ENCODE measurements around the gene MRGPRD.
A peak's percentile ranks its signal among the peaks of the same experiment; 100 is the strongest.
"Not testable (repeated sequence)": the region's sequence is repeated elsewhere in the genome, so short reads cannot be mapped to it uniquely, and the experiment has no call there.

The MRGPRD gene

GRCh38 chr11:69005631-69006368 lies 25.0 kb upstream of the MRGPRD start:
- DNase-seq = no peak

DNA sequence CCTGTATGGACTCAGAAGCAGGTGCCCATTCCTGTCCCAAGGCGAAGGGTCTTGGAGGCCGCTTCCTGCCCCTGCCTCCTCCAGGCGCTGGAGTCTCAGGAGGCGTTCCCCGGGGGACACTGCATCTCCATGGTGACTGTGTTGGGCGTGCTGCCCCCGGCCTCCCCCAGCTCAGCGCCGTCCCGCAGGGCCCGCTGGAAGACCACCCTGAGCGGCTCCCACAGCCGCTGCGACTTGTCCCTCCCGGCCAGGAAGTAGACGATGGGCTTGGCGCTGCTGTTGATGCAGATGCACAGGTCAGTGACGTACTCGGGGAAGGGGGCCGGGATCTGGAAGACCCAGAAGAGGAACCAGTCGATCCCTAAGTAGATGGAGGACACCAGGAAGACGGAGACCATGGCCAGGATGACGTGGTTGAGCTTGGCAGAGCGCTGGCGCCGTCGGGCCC lies 24.4 kb upstream of the MRGPRD start:
- DNase-seq = no peak

- no peak for DNase-seq
These were observed 23.8 kb upstream of the MRGPRD start for GRCh38 chr11:69004411-69005182.

DNA sequence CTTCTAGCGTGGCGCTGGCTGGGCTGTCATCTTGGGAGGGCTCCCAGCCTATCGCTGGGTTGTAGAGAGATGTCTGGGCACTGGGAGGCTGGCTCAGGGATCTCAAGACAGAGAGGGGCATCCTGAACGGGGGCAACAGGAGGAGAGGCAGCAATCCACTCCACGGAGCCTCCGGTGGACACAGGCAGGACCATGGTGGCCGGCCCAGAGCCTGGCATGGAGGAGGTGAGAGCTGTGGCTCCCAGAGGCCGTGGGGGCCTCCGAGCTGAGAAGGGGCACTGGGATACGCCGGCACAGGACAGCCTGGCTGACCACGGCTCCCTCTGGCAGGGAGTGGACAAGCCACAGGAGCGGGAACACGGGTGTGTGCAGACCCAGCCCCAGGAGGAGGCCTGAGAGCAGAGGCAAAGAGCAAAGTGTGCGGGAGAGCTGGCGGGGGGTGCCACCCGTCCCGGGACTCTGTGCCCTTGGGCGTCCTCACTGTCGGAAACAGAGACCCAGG lies 23.1 kb upstream of the MRGPRD start:
- no peak for DNase-seq

- DNase-seq = no peak
These were observed 22.6 kb upstream of the MRGPRD start for GRCh38 chr11:69003301-69003865.

- DNase-seq = peak in 1 of 56 donors; percentile 20
These were observed 21.9 kb upstream of the MRGPRD start for GRCh38 chr11:69002570-69003231.

GRCh38 chr11:69002110-69002569 lies 21.4 kb upstream of the MRGPRD start:
- DNase-seq = no peak

GRCh38 chr11:69001243-69002081 lies 20.7 kb upstream of the MRGPRD start:
- peak in 1 of 56 donors; percentile 17 for DNase-seq

- peak in 1 of 56 donors; percentile 16 for DNase-seq
These were observed 20.1 kb upstream of the MRGPRD start for GRCh38 chr11:69000831-69001242.

DNA sequence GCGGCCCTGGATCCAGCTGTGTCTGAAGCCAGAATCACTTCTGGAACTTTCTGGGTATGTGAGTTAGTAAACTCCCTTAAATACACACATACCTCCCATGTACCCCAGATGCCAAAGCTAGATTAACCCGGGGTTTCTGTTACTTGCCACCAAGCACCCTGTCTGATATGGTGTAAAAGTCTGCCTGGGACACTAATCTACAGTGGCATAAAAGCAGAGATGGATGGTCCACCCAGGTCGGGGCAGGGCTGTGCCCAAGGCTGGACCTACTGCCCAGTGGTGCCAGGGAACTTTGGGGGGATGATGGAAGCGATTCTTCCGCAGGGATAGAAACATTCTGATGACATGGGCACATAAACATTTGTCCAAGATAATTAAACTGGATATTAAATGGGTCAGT lies 19.6 kb upstream of the MRGPRD start:
- no peak for DNase-seq

GRCh38 chr11:68999748-69000355 lies 19.1 kb upstream of the MRGPRD start:
- DNase-seq = not testable (repeated sequence)

DNA sequence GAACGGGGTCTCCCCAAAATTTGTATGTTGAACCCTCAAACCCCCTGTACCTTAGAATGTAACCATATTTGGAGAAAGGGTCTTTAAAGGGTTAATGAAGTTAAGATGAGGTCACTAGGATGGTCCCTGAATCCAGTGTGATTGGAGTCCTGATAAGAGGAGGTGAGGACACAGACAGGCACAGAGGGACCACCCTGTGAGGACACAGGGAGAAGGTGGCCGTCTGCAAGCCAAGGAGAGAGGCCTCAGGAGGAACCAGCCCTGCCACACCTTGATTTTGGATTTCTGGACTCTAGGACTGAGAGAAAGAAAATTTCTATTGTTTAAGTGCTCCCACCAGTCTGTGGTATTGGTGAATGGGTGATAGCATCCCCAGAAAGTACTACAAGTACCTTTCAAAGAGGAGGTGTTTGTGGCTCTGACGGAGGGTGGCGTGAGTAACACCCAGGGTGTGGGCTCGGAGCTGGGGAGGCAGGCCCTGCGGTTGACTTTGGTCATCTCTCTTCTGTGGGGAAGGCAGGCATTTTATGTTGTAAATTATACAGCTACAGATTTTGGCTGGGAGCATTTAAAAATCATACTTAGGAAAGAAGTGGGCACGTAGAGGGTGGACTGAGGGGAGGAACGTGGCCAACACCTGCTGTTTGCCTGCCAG lies 18.4 kb upstream of the MRGPRD start:
- no peak for DNase-seq

DNA sequence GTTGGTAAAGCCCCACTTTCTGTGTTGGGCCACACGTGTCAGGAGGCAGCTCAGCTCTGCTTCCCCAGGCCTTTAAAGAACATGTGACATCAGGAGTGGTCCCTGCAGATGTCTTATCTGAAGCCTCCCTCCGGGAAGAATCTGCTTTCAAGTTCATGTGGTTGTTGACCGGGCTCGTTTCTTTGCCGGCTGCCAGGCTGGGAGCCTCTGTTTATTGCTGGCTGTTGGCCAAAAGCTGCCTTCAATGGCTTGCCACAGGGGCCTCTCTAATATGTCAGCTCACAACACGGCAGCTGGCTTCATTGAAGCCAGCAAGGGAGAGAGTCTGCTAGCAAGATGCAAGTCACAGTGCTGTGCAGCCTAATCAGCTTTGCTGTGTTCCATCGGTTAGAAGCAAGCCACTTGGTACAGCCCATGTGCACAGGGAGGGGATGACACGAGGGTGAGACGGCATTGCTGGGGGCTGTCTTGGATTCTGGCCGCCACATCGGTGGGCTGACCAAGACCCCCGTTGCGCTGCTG lies 17.7 kb upstream of the MRGPRD start:
- peak in 11 of 56 donors; percentile 12 to 46 (median 29) for DNase-seq

GRCh38 chr11:68997995-68998348 lies 17.2 kb upstream of the MRGPRD start:
- DNase-seq = no peak

DNA sequence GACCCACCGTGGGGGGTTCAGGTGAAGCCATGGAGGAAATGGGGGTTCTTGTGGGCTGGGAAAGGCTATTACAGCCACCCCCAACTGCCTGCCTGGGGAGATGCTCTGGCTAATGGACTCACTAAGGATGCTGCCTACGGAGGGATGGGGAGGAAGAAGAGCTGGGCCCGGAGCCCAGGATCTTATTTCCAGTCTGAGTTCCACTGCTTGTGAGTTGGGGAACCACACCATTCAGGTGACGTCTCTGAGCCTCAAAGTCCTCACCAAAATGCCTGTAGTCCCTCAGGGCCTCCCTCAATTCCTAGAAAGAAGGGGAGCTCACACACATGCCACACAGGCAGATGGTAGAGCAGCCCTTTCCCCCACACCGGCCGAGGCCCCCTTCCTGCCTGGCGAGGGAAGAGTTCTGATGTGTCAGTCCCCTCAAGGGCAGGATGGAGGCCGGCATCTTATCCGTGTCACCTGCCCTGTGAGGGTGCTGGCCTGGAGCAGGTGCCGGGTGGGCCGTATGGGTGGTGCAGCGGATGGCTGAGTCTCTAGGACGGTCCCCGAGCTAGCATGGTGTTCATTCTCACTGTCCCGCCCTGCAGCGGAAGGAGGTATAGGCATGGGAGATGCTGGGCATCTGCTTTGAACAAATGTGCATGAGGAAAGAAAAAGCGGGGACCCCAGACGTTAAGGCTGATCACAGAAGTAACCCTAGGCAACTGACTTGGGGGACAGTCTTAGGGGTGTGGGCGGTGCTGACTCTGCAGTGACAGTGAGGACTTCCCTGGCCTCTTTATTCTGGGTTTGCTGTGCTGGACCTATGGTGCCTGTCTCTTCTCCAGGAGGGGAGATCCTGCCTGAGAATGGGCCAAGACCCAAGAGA lies 16.6 kb upstream of the MRGPRD start:
- DNase-seq = no peak

GRCh38 chr11:68996376-68997123 lies 15.8 kb upstream of the MRGPRD start:
- no peak for DNase-seq

- DNase-seq = no peak
These were observed 14.1 kb upstream of the MRGPRD start for GRCh38 chr11:68994894-68995285.

All from amygdala (tissue), 56 donors.